Central memory CD4-positive, alpha-beta T cell (primary cell): Measurements from ENCODE around the gene PPP3CB.

ENCODE experiments used
- DNase-seq: peaks from one replicate; pipeline ENCODE4 v3.0.0; 2022

Gene PPP3CB

GRCh38 chr10:73478636-73479035 is 17.2 kb downstream of the PPP3CB start:
- no peak for DNase-seq

GRCh38 chr10:73471226-73471625 is 24.6 kb downstream of the PPP3CB start:
- DNase-seq = no peak

- DNase-seq = no peak
Measured at GRCh38 chr10:73469579-73469978, 26.2 kb downstream of the PPP3CB start.

GRCh38 chr10:73467206-73467605 is 28.6 kb downstream of the PPP3CB start:
- DNase-seq = no peak

GRCh38 chr10:73465978-73466726 is 29.7 kb downstream of the PPP3CB start:
- no peak for DNase-seq

- DNase-seq = no peak
Measured at GRCh38 chr10:73460897-73461296, 34.9 kb downstream of the PPP3CB start.

- DNase-seq = no peak
Measured at GRCh38 chr10:73459683-73460314, 36.0 kb downstream of the PPP3CB start.

GRCh38 chr10:73456187-73456890 is 39.5 kb downstream of the PPP3CB start:
- no peak for DNase-seq

GRCh38 chr10:73449113-73449512 is 46.7 kb downstream of the PPP3CB start:
- DNase-seq = no peak

GRCh38 chr10:73448384-73448783 is 47.4 kb downstream of the PPP3CB start:
- DNase-seq = no peak

- no peak for DNase-seq
Measured at GRCh38 chr10:73446926-73447325, 48.9 kb downstream of the PPP3CB start.

- DNase-seq = no peak
Measured at GRCh38 chr10:73444457-73444856, 51.4 kb downstream of the PPP3CB start.

- DNase-seq = no peak
Measured at GRCh38 chr10:73439605-73440312, 56.1 kb downstream of the PPP3CB start.

- no peak for DNase-seq
Measured at GRCh38 chr10:73439055-73439454, 56.8 kb downstream of the PPP3CB start.

- no peak for DNase-seq
Measured at GRCh38 chr10:73433538-73433867, 62.3 kb downstream of the PPP3CB start, which contains the start of gene MSS51. MSS51 (minus strand) TSS chr10:73433561; CDS start chr10:73428284, 5,277 bp downstream.

GRCh38 chr10:73432646-73433537 is 62.9 kb downstream of the PPP3CB start:
- no peak for DNase-seq

- DNase-seq = no peak
Measured at GRCh38 chr10:73426318-73426717, 69.5 kb downstream of the PPP3CB start.

GRCh38 chr10:73424478-73424877 is 71.3 kb downstream of the PPP3CB start:
- no peak for DNase-seq

- DNase-seq = no peak
Measured at GRCh38 chr10:73423309-73423708, 72.5 kb downstream of the PPP3CB start.

- no peak for DNase-seq
Measured at GRCh38 chr10:73416571-73416970, 79.3 kb downstream of the PPP3CB start.

GRCh38 chr10:73414230-73414945 is 81.4 kb downstream of the PPP3CB start:
- DNase-seq = no peak
